WTC11 (cell line): ENCODE results near the gene CNKSR3. TPM values are rescaled to one million over a fixed set of nuclear protein-coding genes. Genes with fewer than 3 reads are reported as not detected.
A peak's percentile ranks its signal among the peaks of the same experiment; 100 is the strongest.

ENCODE experiments used
- ATAC-seq: fragments of 200-7000 bp; cut with Tn5 transposase; 2 replicates; pipeline ENCODE4 v1.10.0; 2021; ENCODE audit warnings: mild to moderate bottlenecking, moderate library complexity
- CTCF ChIA-PET: fragments of 300-600 bp; sonication (Branson Sonifier 250); formaldehyde crosslinking; loops from one replicate; lab custom pipeline; 2021; ENCODE audit warnings: antibody characterized with exemption; lab: Charles Lee
- POLR2A ChIA-PET: fragments of 350-600 bp; sonication (Branson Sonifier 250); formaldehyde crosslinking; loops from one replicate; lab custom pipeline; 2021; ENCODE audit warnings: antibody characterized with exemption; lab: Charles Lee
- DNase-seq: peaks from one replicate; pipeline ENCODE4 v3.0.0; 2021; ENCODE audit warnings: low spot score
- H3K27ac Mint-ChIP-seq: 2 replicates; pipeline ENCODE4 v1.8.0; 2021; ENCODE audit warnings: mixed read lengths
- H3K27me3 Mint-ChIP-seq: 2 replicates; pipeline ENCODE4 v1.8.0; 2021; ENCODE audit warnings: low read depth, mild to moderate bottlenecking, moderate library complexity, mixed read lengths
- H3K36me3 Mint-ChIP-seq: 2 replicates; pipeline ENCODE4 v1.8.0; 2021; ENCODE audit warnings: mixed read lengths
- H3K4me1 Mint-ChIP-seq: 2 replicates; pipeline ENCODE4 v1.8.0; 2022; ENCODE audit warnings: mixed read lengths
- H3K4me3 Mint-ChIP-seq: 2 replicates; pipeline ENCODE4 v1.8.0; 2021; ENCODE audit warnings: mild to moderate bottlenecking, moderate library complexity, mixed read lengths
- H3K9me3 Mint-ChIP-seq: 2 replicates; pipeline ENCODE4 v1.8.0; 2021; ENCODE audit warnings: mixed read lengths
- ATF1 ChIP-seq: sonication (generic); formaldehyde crosslinking; IDR thresholded peaks from 2 replicates; pipeline ENCODE4 v1.8.1; 2023; ENCODE audit warnings: mild to moderate bottlenecking, moderate library complexity, missing genetic modification reagents
- ATF2 ChIP-seq: sonication (generic); formaldehyde crosslinking; IDR thresholded peaks from 2 replicates; pipeline ENCODE4 v1.8.1; 2022; ENCODE audit warnings: low read depth, missing genetic modification reagents, borderline replicate concordance
- CBFB ChIP-seq: sonication (generic); formaldehyde crosslinking; IDR thresholded peaks from 2 replicates; pipeline ENCODE4 v1.8.1; 2022; ENCODE audit warnings: mild to moderate bottlenecking, low read depth, missing genetic modification reagents
- CREB1 ChIP-seq: sonication (generic); formaldehyde crosslinking; IDR thresholded peaks from 2 replicates; pipeline ENCODE4 v1.8.0; 2023; ENCODE audit warnings: mild to moderate bottlenecking, missing genetic modification reagents
- E2F1 ChIP-seq: sonication (generic); formaldehyde crosslinking; IDR thresholded peaks from 2 replicates; pipeline ENCODE4 v1.8.0; 2022; ENCODE audit warnings: mild to moderate bottlenecking, missing genetic modification reagents
- E2F4 ChIP-seq: sonication (generic); formaldehyde crosslinking; IDR thresholded peaks from 2 replicates; pipeline ENCODE4 v1.8.1; 2022; ENCODE audit warnings: low read depth, mild to moderate bottlenecking, moderate library complexity, missing genetic modification reagents, borderline replicate concordance
- ETV6 ChIP-seq: sonication (generic); formaldehyde crosslinking; IDR thresholded peaks from 2 replicates; pipeline ENCODE4 v1.8.1; 2022; ENCODE audit warnings: mild to moderate bottlenecking, missing genetic modification reagents
- FOXK1 ChIP-seq: sonication (generic); formaldehyde crosslinking; IDR thresholded peaks from 2 replicates; pipeline ENCODE4 v1.8.0; 2022; ENCODE audit warnings: mild to moderate bottlenecking, moderate library complexity, missing genetic modification reagents
- FOXP4 ChIP-seq: sonication (generic); formaldehyde crosslinking; IDR thresholded peaks from 2 replicates; pipeline ENCODE4 v1.8.0; 2022; ENCODE audit warnings: mild to moderate bottlenecking, missing genetic modification reagents
- HMGA2 ChIP-seq: fragments of 250-450 bp; sonication (Bioruptor Pico); IDR thresholded peaks from 2 replicates; pipeline ENCODE4 v1.4.0; 2021; ENCODE audit warnings: mild to moderate bottlenecking, moderate library complexity
- MYBL2 ChIP-seq: sonication (generic); formaldehyde crosslinking; IDR thresholded peaks from 2 replicates; pipeline ENCODE4 v1.8.1; 2023; ENCODE audit warnings: mild to moderate bottlenecking, moderate library complexity, missing genetic modification reagents
- NFYB ChIP-seq: sonication (generic); formaldehyde crosslinking; conservative IDR thresholded peaks from 2 replicates; pipeline ENCODE4 v1.8.0; 2022; ENCODE audit warnings: low read depth, missing genetic modification reagents
- NR1H2 ChIP-seq: sonication (generic); formaldehyde crosslinking; IDR thresholded peaks from 2 replicates; pipeline ENCODE4 v1.9.0; 2021; ENCODE audit warnings: mild to moderate bottlenecking, moderate library complexity, missing genetic modification reagents
- SMAD3 ChIP-seq: sonication (generic); formaldehyde crosslinking; IDR thresholded peaks from 2 replicates; pipeline ENCODE4 v1.8.0; 2022; ENCODE audit warnings: missing genetic modification reagents, mild to moderate bottlenecking, borderline replicate concordance
- TEAD1 ChIP-seq: sonication (generic); formaldehyde crosslinking; IDR thresholded peaks from 2 replicates; pipeline ENCODE4 v1.8.0; 2022; ENCODE audit warnings: mild to moderate bottlenecking, missing genetic modification reagents
- TEAD4 ChIP-seq: sonication (generic); formaldehyde crosslinking; IDR thresholded peaks from 2 replicates; pipeline ENCODE4 v1.8.0; 2022; ENCODE audit warnings: mild to moderate bottlenecking, missing genetic modification reagents
- USF1 ChIP-seq: sonication (generic); formaldehyde crosslinking; IDR thresholded peaks from 2 replicates; pipeline ENCODE4 v1.8.0; 2022; ENCODE audit warnings: mild to moderate bottlenecking, missing genetic modification reagents
- ZNF219 ChIP-seq: sonication (generic); formaldehyde crosslinking; IDR thresholded peaks from 2 replicates; pipeline ENCODE4 v1.8.0; 2023; ENCODE audit warnings: missing genetic modification reagents, mild to moderate bottlenecking, borderline replicate concordance
- ZNF232 ChIP-seq: sonication (generic); formaldehyde crosslinking; IDR thresholded peaks from 2 replicates; pipeline ENCODE4 v1.8.0; 2022; ENCODE audit warnings: mild to moderate bottlenecking, missing genetic modification reagents
- ZNF416 ChIP-seq: fragments of 250-450 bp; sonication (Bioruptor Pico); IDR thresholded peaks from 2 replicates; pipeline ENCODE4 v1.9.0; 2021; ENCODE audit warnings: mild to moderate bottlenecking, inconsistent platforms
- total RNA-seq: library from RNA; stranded (reverse); gene quantifications from 3 replicates; pipeline ENCODE4 v1.2.3, GENCODE V29; 2021

The CNKSR3 gene
- total RNA-seq, 1 experiment from 2014 or later: 5.7 TPM

GRCh38 chr6:154397491-154398195 lies 112.8 kb downstream of the CNKSR3 start:
- POLR2A ChIA-PET: no interaction called here
- Mint-ChIP-seq H3K4me1 (peaks cover 13% of the 10 kb centered on the region), H3K36me3 (peaks cover 9% of the 10 kb centered on the region), H3K9me3 (peaks cover 8% of the 10 kb centered on the region), H3K27me3 (no peaks in the 10 kb centered on the region; the same call in 1 of the 2 replicates), H3K4me3 (no peak overlapping the region), H3K27ac (0 out of 2 replicates have a peak overlapping the region, but pooled peaks have one; percentile 11)
- ATAC-seq (no peak), DNase-seq (no peak)
- TF ChIP-seq ATF2 (no peak), NR1H2 (no peak), NFYB (no peak), TEAD1 (CRISPR knock-in tag) (no peak), USF1 (CRISPR knock-in tag) (no peak), E2F4 (no peak), CBFB (CRISPR knock-in tag) (no peak), MYBL2 (CRISPR knock-in tag) (no peak), SMAD3 (CRISPR knock-in tag) (no peak), ZNF219 (no peak), E2F1 (no peak), HMGA2 (CRISPR knock-in tag) (no peak), ZNF416 (CRISPR knock-in tag) (no peak)
- CTCF ChIA-PET: no interaction called here

GRCh38 chr6:154395878-154396277 lies 114.6 kb downstream of the CNKSR3 start:
- H3K27me3 Mint-ChIP-seq: no peaks in the 10 kb centered on the region; the same call in 1 of the 2 replicates
- DNase-seq: no peak
- TF ChIP-seq TEAD4 (CRISPR knock-in tag): no peak
- TF ChIP-seq CREB1 (CRISPR knock-in tag): no peak
- TF ChIP-seq ZNF232 (CRISPR knock-in tag): no peak
- no peak for TF ChIP-seq HMGA2 (CRISPR knock-in tag)
- TF ChIP-seq E2F1: no peak
- no peak for TF ChIP-seq FOXP4 (CRISPR knock-in tag)
- no peak for TF ChIP-seq FOXK1 (CRISPR knock-in tag)
- TF ChIP-seq ATF1: no peak
- TF ChIP-seq ETV6 (CRISPR knock-in tag): no peak
- H3K36me3 Mint-ChIP-seq: no peaks in the 10 kb centered on the region
- H3K4me3 Mint-ChIP-seq: no peak overlapping the region
- no peak overlapping the region for H3K27ac Mint-ChIP-seq
- no peaks in the 10 kb centered on the region; the same call in 1 of the 2 replicates for H3K9me3 Mint-ChIP-seq
- ChIA-PET CTCF (no interaction called here), POLR2A (no interaction called here)
- peaks cover 9% of the 10 kb centered on the region for H3K4me1 Mint-ChIP-seq
- ATAC-seq: no peak
